Gastroesophageal sphincter (tissue), 3 donors: ENCODE data around the gene RSU1.

Experiments
- CTCF ChIP-seq, 4 experiments: fragments of 200-600 bp in 2 of 4; fragments of 450-650 bp in 2 of 4; sonication (generic) in 1 of 4; IDR thresholded peaks; one replicate each; pipeline ENCODE4 v1.5.1; 2017 to 2019; ENCODE audit warnings: antibody characterized with exemption in 4 of 4, mild to moderate bottlenecking in 2 of 4, moderate library complexity in 2 of 4
- POLR2A ChIP-seq, 2 donors: fragments of 450-650 bp; IDR thresholded peaks; one replicate each; pipeline ENCODE4 v1.6.1; 2017; ENCODE audit warnings: antibody characterized with exemption in 2 of 2, mild to moderate bottlenecking in 2 of 2, moderate library complexity in 1 of 2
- POLR2AphosphoS5 ChIP-seq: sonication (generic); formaldehyde crosslinking; IDR thresholded peaks from one replicate; pipeline ENCODE4 v1.6.1; 2017; ENCODE audit warnings: antibody characterized with exemption

- TF ChIP-seq CTCF (IDR thresholded peaks at IDR 0.05) = no peak
- TF ChIP-seq POLR2A (IDR thresholded peaks at IDR 0.05) = no peak
- TF ChIP-seq POLR2AphosphoS5 = no peak
Measured at GRCh38 chr10:16816830-16817124, 447 bp downstream of the RSU1 start.
